Kidney (tissue), 22 donors: Measurements from ENCODE around the gene NRP2. TPM values are rescaled to one million over a fixed set of nuclear protein-coding genes. Genes with fewer than 3 reads are reported as not detected.
A peak's percentile ranks its signal among the peaks of the same experiment; 100 is the strongest.

Experiments
- DNase-seq, 5 donors: peaks; one replicate each; pipeline ENCODE4 v3.0.0-alpha.2; 2013 to 2020
- FAIRE-seq: peaks from 2 replicates; lab custom pipeline; 2012; peaks lifted over from hg19 to GRCh38; lab: Jason Lieb, UNC
- H3K27ac ChIP-seq, 2 donors: one replicate each; pipeline ENCODE4 v1.7.0; 2013; ENCODE audit warnings: low read depth in 2 of 2, low read length in 2 of 2, inconsistent platforms in 1 of 2
- H3K27me3 ChIP-seq: one replicate; pipeline ENCODE4 v1.7.1; 2013; ENCODE audit warnings: low read length, inconsistent platforms; ENCODE audit not compliant: control insufficient read depth, insufficient read depth
- H3K36me3 ChIP-seq, 3 donors: one replicate each; pipeline versions ENCODE4 v1.7.0 to v1.7.1; 2013; ENCODE audit warnings: low read length in 3 of 3, control low read depth in 1 of 3, inconsistent platforms in 1 of 3; ENCODE audit not compliant: insufficient read depth in 3 of 3, control insufficient read depth in 2 of 3
- H3K4me1 ChIP-seq, 3 donors: one replicate each; pipeline versions ENCODE4 v1.7.0 to v1.7.1; 2013; ENCODE audit warnings: low read length in 3 of 3, inconsistent platforms in 1 of 3, low read depth in 1 of 3; ENCODE audit not compliant: control insufficient read depth in 2 of 3, insufficient read depth in 2 of 3
- H3K4me3 ChIP-seq, 3 donors: one replicate each; pipeline versions ENCODE4 v1.7.0 to v1.8.1; 2013; ENCODE audit warnings: low read length in 3 of 3, control low read depth in 1 of 3, inconsistent platforms in 1 of 3
- H3K9ac ChIP-seq, 3 donors: one replicate each; pipeline versions ENCODE4 v1.7.0 to v1.7.1; 2013; ENCODE audit warnings: low read length in 3 of 3, control low read depth in 1 of 3, inconsistent platforms in 1 of 3
- H3K9me3 ChIP-seq, 3 donors: one replicate each; pipeline versions ENCODE4 v1.7.0 to v1.7.1; 2013; ENCODE audit warnings: low read length in 3 of 3, control low read depth in 1 of 3, inconsistent platforms in 1 of 3; ENCODE audit not compliant: control insufficient read depth in 2 of 3, insufficient read depth in 1 of 3
- CTCF ChIP-seq: IDR thresholded peaks from 3 replicates; pipeline ENCODE4 v1.5.1; 2012; ENCODE audit warnings: mild to moderate bottlenecking, moderate library complexity, borderline replicate concordance; ENCODE audit not compliant: insufficient read depth; ENCODE audit errors: extremely low read depth
- intact Hi-C: fragments of 100-400 bp; cut with DNase I; formaldehyde crosslinking; loops from one replicate; pipeline ENCODE4 v1.11.1; 2022
- long read RNA-seq, 10 donors: library from polyadenylated mRNA in 1 of 10; unstranded in 1 of 10; transcript quantifications; one replicate each; pipeline ENCODE4 v2.0.0 and lab custom pipeline, GENCODE V29; 2021 to 2026
- polyA plus RNA-seq: library from polyadenylated mRNA; stranded (reverse); fragments of 350-450 nt; fragmentation: Illumina TruSeq; extraction: RNeasy Lipid Tissue Mini Kit (QIAGEN cat#74804); gene quantifications from one replicate; pipeline ENCODE4 v1.2.3, GENCODE V29; 2014; ENCODE audit warnings: low read depth, low replicate concordance; ENCODE audit not compliant: insufficient read depth
- total RNA-seq: library from RNA; stranded (reverse); fragmentation: NEBNext Ultra II Directional; extraction: Animal tissue kit (Norgen Biotek cat#: 25700); gene quantifications from one replicate; pipeline ENCODE4 v1.2.1, GENCODE V29; 2021
- donor health status: control.
- donor health status: control.
- donor health status: control.
- donor health status: control.
- donor health status: control.
- donor health status: DM: yes; HTN: yes; CAD: no.
- donor health status: Normal renal cell carcinoma (clear cell type).

Gene NRP2
- total RNA-seq (37.7 TPM), polyA plus RNA-seq (2.3 TPM)
- long read RNA-seq, donor 1, partial matches to known transcripts: 34 of 40 reads
- long read RNA-seq, donor 1, other reads (novel, unspliced or antisense): 0 of 40 reads
- long read RNA-seq, donor 2: 0 reads
- long read RNA-seq, donor 3, partial matches to known transcripts: 0 of 1 reads
- long read RNA-seq, donor 3, other reads (novel, unspliced or antisense): 0 of 1 reads
- long read RNA-seq, donor 4, full-length matches to known transcripts: 5 of 5 reads
- long read RNA-seq, donor 4, partial matches to known transcripts: 0 of 5 reads
- long read RNA-seq, donor 4, other reads (novel, unspliced or antisense): 0 of 5 reads
- long read RNA-seq, donor 5, partial matches to known transcripts: 0 of 1 reads
- long read RNA-seq, donor 5, other reads (novel, unspliced or antisense): 0 of 1 reads
- long read RNA-seq, donor 6, partial matches to known transcripts: 0 of 1 reads
- long read RNA-seq, donor 6, other reads (novel, unspliced or antisense): 0 of 1 reads
- long read RNA-seq, donor 7, partial matches to known transcripts: 2 of 14 reads
- long read RNA-seq, donor 7, other reads (novel, unspliced or antisense): 12 of 14 reads
- long read RNA-seq, donor 8, partial matches to known transcripts: 0 of 2 reads
- long read RNA-seq, donor 8, other reads (novel, unspliced or antisense): 0 of 2 reads
- long read RNA-seq, donor 9, partial matches to known transcripts: 0 of 2 reads
- long read RNA-seq, donor 9, other reads (novel, unspliced or antisense): 0 of 2 reads
- long read RNA-seq, donor 10, partial matches to known transcripts: 0 of 6 reads
- long read RNA-seq, donor 10, other reads (novel, unspliced or antisense): 0 of 6 reads

GRCh38 chr2:205682239-205682970, at the start of gene NRP2:
NRP2 (plus strand) TSS chr2:205682501; CDS start chr2:205683291, 790 bp downstream.
- peak within 1 kb of the TSS; percentile 17 to 67 (median 28) for H3K9ac ChIP-seq
- H3K36me3 ChIP-seq: no peaks in the 10 kb centered on the region
- FAIRE-seq (no peak), DNase-seq (peak; percentile 91 to 95 (median 94))
- no peaks in the 10 kb centered on the region for H3K9me3 ChIP-seq
- intact Hi-C loops: loop anchor here (10.0 kb wide), 1 partner anchor 82 kb away; no protein-coding TSS in a partner anchor
- TF ChIP-seq CTCF: no peak
- H3K4me3 ChIP-seq: peak within 1 kb of the TSS; percentile 61 to 74 (median 62)
- peaks cover 0 to 19% (median 4%) of the 10 kb centered on the region in 3 donors for H3K4me1 ChIP-seq
- H3K27me3 ChIP-seq: no peaks in the 10 kb centered on the region
- peak within 1 kb of the TSS; percentile 54 to 79 for H3K27ac ChIP-seq

GRCh38 chr2:205633994-205634393, 48.3 kb upstream of the NRP2 start:
- FAIRE-seq: no peak
- Histone ChIP-seq H3K4me1 (no peaks in the 10 kb centered on the region), H3K36me3 (no peaks in the 10 kb centered on the region), H3K4me3 (no peak overlapping the region), H3K9ac (no peak overlapping the region), H3K9me3 (no peaks in the 10 kb centered on the region), H3K27ac (no peak overlapping the region), H3K27me3 (no peaks in the 10 kb centered on the region)
- no peak for DNase-seq
- intact Hi-C loops: no loop called here
- TF ChIP-seq CTCF: no peak

GRCh38 chr2:205636549-205637319, 45.6 kb upstream of the NRP2 start:
- no peak for DNase-seq
- no peaks in the 10 kb centered on the region for H3K4me1 ChIP-seq
- FAIRE-seq: no peak
- intact Hi-C loops: no loop called here
- no peak for TF ChIP-seq CTCF
- no peak overlapping the region for H3K9ac ChIP-seq
- H3K36me3 ChIP-seq: no peaks in the 10 kb centered on the region
- H3K4me3 ChIP-seq: no peak overlapping the region
- H3K27ac ChIP-seq: no peak overlapping the region
- no peaks in the 10 kb centered on the region for H3K27me3 ChIP-seq
- peaks cover 0 to 6% (median 0%) of the 10 kb centered on the region in 3 donors for H3K9me3 ChIP-seq
